Measurements from ENCODE around the gene TFCP2L1. TPM values are rescaled to one million over a fixed set of nuclear protein-coding genes. Genes with fewer than 3 reads are reported as not detected.

The TFCP2L1 gene
- total RNA-seq, 4 donors from 2014 or later = 3.6 to 7.9 (median 5.9) TPM

DNA sequence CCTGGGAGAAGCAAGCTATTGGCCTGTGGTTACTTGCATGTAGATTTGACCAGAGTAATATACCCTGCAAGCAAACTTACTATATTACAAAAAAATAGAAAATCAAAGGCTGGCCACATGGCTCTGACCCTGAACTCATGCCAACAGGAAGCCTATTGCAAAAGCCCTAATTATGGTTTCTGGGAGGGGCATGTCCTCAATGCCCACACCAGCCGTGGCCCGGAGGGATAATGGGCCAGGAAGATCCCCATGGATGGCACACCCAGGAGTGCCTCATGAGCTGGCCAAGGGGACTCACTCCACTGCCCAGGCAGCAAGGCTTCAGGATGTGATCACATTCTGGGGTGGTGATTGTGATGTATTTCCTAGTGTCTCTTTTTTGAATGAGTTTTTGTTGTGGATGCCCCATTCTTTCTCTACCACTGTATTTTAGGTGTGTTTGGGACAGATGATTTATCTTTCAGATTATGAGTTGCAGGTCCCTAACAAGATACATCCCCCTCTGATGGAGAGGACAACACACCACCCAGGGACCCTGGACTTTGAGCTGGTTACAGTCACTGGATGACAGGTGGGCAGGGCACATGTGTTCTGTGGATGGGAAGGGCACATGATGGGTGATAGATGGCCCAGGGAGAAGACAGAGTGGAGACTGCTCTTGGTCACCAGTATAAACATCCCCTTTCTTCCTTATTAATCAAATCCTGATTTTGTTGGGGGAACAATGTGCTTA lies 18.7 kb upstream of the TFCP2L1 start:
- TF ChIP-seq CTCF (IDR thresholded peaks at IDR 0.05; ENCODE audit: low read depth) = no peak

- no peak for TF ChIP-seq CTCF (IDR thresholded peaks at IDR 0.05; ENCODE audit: low read depth)
Measured at GRCh38 chr2:121298476-121298875, 13.5 kb upstream of the TFCP2L1 start.

- TF ChIP-seq CTCF (IDR thresholded peaks at IDR 0.05; ENCODE audit: low read depth) = no peak
Measured at GRCh38 chr2:121297217-121297830, 12.3 kb upstream of the TFCP2L1 start.

- no peak for TF ChIP-seq CTCF (IDR thresholded peaks at IDR 0.05; ENCODE audit: low read depth)
Measured at GRCh38 chr2:121295911-121296650, 11.1 kb upstream of the TFCP2L1 start.

DNA sequence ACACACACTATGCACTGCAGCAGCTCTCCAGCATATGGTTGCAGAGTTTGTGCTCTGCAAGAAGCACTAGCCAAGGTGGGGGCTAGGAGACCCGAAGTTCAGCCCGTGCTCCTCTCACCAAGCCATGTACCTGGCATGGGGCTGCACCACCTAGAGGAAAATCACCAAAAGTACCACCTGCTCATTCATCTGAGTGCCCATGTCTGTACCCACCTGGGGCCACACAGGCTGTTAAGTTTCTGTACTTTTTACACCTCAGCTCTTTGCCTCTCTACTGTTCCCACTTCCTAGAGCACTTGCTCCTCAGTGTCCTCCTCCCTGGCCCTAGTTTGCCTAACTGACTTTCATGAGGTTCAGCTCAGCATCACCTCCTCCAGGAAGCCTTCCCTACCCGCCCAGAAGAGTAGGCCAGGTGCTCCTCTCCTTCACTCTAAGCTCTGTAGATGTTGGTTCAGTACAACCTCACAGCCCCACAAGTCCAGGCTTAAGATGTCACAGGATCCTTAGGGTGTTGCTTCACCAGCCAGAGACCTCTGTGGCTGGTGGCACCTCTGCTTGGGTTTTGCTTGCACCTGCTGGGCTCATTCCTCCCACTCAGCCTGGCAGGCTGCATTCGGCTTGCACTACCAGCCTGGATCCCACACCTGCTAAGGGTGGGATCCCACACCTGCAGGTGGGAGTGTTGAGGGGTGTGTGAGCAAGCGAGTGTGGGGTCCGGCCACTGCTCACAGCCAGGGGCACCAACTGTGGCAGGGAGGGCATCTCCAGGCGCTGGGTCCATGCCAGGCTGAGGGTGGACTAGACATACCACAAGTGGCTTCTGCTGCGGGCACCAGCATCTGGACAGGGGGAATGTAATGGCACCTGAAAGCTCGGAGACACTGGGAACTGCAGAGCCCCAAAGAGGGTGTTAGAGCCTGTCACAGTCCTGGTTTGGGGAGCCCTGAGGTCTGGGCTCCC lies 10.2 kb upstream of the TFCP2L1 start:
- TF ChIP-seq CTCF (IDR thresholded peaks at IDR 0.05; ENCODE audit: low read depth) = no peak

- TF ChIP-seq CTCF (IDR thresholded peaks at IDR 0.05; ENCODE audit: low read depth) = no peak
Measured at GRCh38 chr2:121293450-121294325, 8.7 kb upstream of the TFCP2L1 start.
